H1 (cell line): ENCODE results near the gene RPRD1A.
"Not testable (repeated sequence)": the region's sequence is repeated elsewhere in the genome, so short reads cannot be mapped to it uniquely, and the experiment has no call there.

Experiments
- CTCF ChIP-seq, 3 experiments: IDR thresholded peaks; 1 replicate in 2 of 3; 2 replicates in 1 of 3; pipeline versions ENCODE4 v1.5.1 to v1.6.1; 2011; ENCODE audit warnings: low read length in 3 of 3, mild to moderate bottlenecking in 3 of 3, inconsistent platforms in 2 of 3, low read depth in 1 of 3, moderate library complexity in 1 of 3; ENCODE audit not compliant: insufficient read depth in 1 of 3; ENCODE audit errors: control extremely low read depth in 1 of 3
- SUZ12 ChIP-seq: fragments of 200-600 bp; sonication (generic); IDR thresholded peaks from 2 replicates; pipeline ENCODE4 v1.6.1; 2012; ENCODE audit warnings: mild to moderate bottlenecking, inconsistent platforms, low read length, moderate library complexity, mixed read lengths

DNA sequence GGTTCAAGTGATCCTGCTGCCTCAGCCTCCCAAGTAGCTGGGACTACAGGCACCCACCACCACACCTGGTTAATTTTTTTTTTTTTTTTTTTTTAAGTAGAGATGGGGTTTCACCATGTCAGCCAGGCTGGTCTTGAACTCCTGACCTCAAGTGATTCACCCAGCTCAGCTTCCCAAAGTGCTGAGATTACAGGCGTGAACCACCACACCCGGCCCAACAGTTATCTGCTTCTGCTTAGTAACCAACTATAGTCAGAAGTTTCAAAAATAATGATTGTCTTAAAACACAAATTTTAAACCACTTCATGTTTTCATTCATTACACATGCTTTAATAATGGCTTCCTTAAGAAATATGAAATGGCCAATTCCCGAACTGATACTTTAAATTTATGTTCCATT is 43.1 kb downstream of the RPRD1A start:
- TF ChIP-seq CTCF (IDR thresholded peaks at IDR 0.05; ENCODE audit: control extremely low read depth in 1 of 3, insufficient read depth in 1 of 3, low read depth in 1 of 3, low read length in 3 of 3); SUZ12: not testable (repeated sequence)
